HG02798 (cell line): Measurements from ENCODE around the gene NECTIN1.

Experiments
- ATAC-seq: cut with Tn5 transposase; IDR thresholded peaks from one replicate; pipeline ENCODE4 v1.9.1; 2021; ENCODE audit warnings: mild to moderate bottlenecking; ENCODE audit not compliant: unreplicated experiment, poor library complexity

NECTIN1 gene

GRCh38 chr11:119652907-119653659 lies 75.9 kb downstream of the NECTIN1 start:
- ATAC-seq = no peak

GRCh38 chr11:119651802-119652584 lies 77.0 kb downstream of the NECTIN1 start:
- ATAC-seq = no peak

GRCh38 chr11:119650251-119650650 lies 78.7 kb downstream of the NECTIN1 start:
- no peak for ATAC-seq

GRCh38 chr11:119647254-119647653 lies 81.7 kb downstream of the NECTIN1 start:
- ATAC-seq = no peak

GRCh38 chr11:119645018-119645417 lies 84.0 kb downstream of the NECTIN1 start:
- no peak for ATAC-seq

- no peak for ATAC-seq
These were observed 84.5 kb downstream of the NECTIN1 start for GRCh38 chr11:119644502-119644901.

GRCh38 chr11:119643876-119644225 lies 85.1 kb downstream of the NECTIN1 start:
- ATAC-seq = no peak

GRCh38 chr11:119643212-119643875 lies 85.7 kb downstream of the NECTIN1 start:
- ATAC-seq = no peak

GRCh38 chr11:119641983-119642745 lies 86.8 kb downstream of the NECTIN1 start:
- ATAC-seq = no peak

- no peak for ATAC-seq
These were observed 88.5 kb downstream of the NECTIN1 start for GRCh38 chr11:119640541-119640940.

GRCh38 chr11:119639642-119640205 lies 89.3 kb downstream of the NECTIN1 start:
- ATAC-seq = no peak

- ATAC-seq = no peak
These were observed 90.1 kb downstream of the NECTIN1 start for GRCh38 chr11:119638851-119639250.

- no peak for ATAC-seq
These were observed 91.5 kb downstream of the NECTIN1 start for GRCh38 chr11:119637481-119637880.

- ATAC-seq = no peak
These were observed 93.2 kb downstream of the NECTIN1 start for GRCh38 chr11:119635776-119636175.

- ATAC-seq = no peak
These were observed 93.8 kb downstream of the NECTIN1 start for GRCh38 chr11:119635041-119635740.

- no peak for ATAC-seq
These were observed 94.7 kb downstream of the NECTIN1 start for GRCh38 chr11:119634301-119634700.

GRCh38 chr11:119629834-119630624 lies 99.0 kb downstream of the NECTIN1 start:
- no peak for ATAC-seq

GRCh38 chr11:119629085-119629484 lies 99.9 kb downstream of the NECTIN1 start:
- ATAC-seq = no peak

- no peak for ATAC-seq
These were observed 101.7 kb downstream of the NECTIN1 start for GRCh38 chr11:119627286-119627685.
